Naive thymus-derived CD4-positive, alpha-beta T cell (primary cell): Measurements from ENCODE around the gene PXMP4. TPM values are rescaled to one million over a fixed set of nuclear protein-coding genes. Genes with fewer than 3 reads are reported as not detected.

Experiments used
- ATAC-seq: fragments of 150-1000 bp; cut with Tn5 transposase; 2 replicates; pipeline ENCODE4 v1.10.0; 2021; ENCODE audit warnings: mild to moderate bottlenecking, moderate library complexity
- CTCF ChIA-PET: fragments of 350-600 bp; sonication (Branson Sonifier 250); formaldehyde crosslinking; loops from one replicate; lab custom pipeline; 2021; ENCODE audit warnings: antibody characterized with exemption; lab: Charles Lee
- POLR2A ChIA-PET: fragments of 350-600 bp; sonication (Branson Sonifier 250); formaldehyde crosslinking; loops from one replicate; lab custom pipeline; 2021; ENCODE audit warnings: antibody characterized with exemption, inconsistent platforms; lab: Charles Lee
- DNase-seq, 9 donors: peaks; one replicate each; pipeline versions ENCODE4 v3.0.0 to v3.0.0-alpha.2; 2020 to 2022; ENCODE audit warnings: mixed read lengths in 1 of 9
- H3K27ac ChIP-seq: one replicate; pipeline ENCODE4 v1.7.0; 2013; ENCODE audit warnings: mild to moderate bottlenecking, low read depth, low read length, moderate library complexity
- H3K27me3 ChIP-seq, 2 donors: one replicate each; pipeline ENCODE4 v1.7.0; 2013; ENCODE audit warnings: low read length in 2 of 2, mild to moderate bottlenecking in 2 of 2, moderate library complexity in 2 of 2; ENCODE audit not compliant: control insufficient read depth in 2 of 2, insufficient read depth in 2 of 2
- H3K36me3 ChIP-seq, 3 experiments: 1 replicate in 2 of 3; 2 replicates in 1 of 3; pipeline ENCODE4 v1.7.0; 2013; ENCODE audit warnings: low read length in 3 of 3, mild to moderate bottlenecking in 3 of 3, moderate library complexity in 1 of 3; ENCODE audit not compliant: insufficient read depth in 3 of 3, control insufficient read depth in 2 of 3
- H3K4me1 ChIP-seq, 2 donors: one replicate each; pipeline ENCODE4 v1.7.0; 2013; ENCODE audit warnings: low read length in 2 of 2, mild to moderate bottlenecking in 2 of 2, moderate library complexity in 1 of 2; ENCODE audit not compliant: control insufficient read depth in 2 of 2, insufficient read depth in 2 of 2
- H3K4me3 ChIP-seq: 2 replicates; pipeline ENCODE4 v1.7.0; 2013; ENCODE audit warnings: mild to moderate bottlenecking, low read length
- H3K9me3 ChIP-seq, 3 experiments: 1 replicate in 2 of 3; 2 replicates in 1 of 3; pipeline ENCODE4 v1.7.0; 2013; ENCODE audit warnings: low read length in 3 of 3; ENCODE audit not compliant: control insufficient read depth in 2 of 3
- H3K27ac Mint-ChIP-seq, 9 donors: one replicate each; pipeline ENCODE4 v1.8.0; 2020 to 2022; ENCODE audit warnings: mixed read lengths in 9 of 9, mild to moderate bottlenecking in 8 of 9, moderate library complexity in 5 of 9, inconsistent platforms in 2 of 9
- H3K27me3 Mint-ChIP-seq, 5 donors: one replicate each; pipeline ENCODE4 v1.8.0; 2021 to 2022; ENCODE audit warnings: mixed read lengths in 5 of 5, mild to moderate bottlenecking in 1 of 5
- H3K36me3 Mint-ChIP-seq, 5 donors: one replicate each; pipeline ENCODE4 v1.8.0; 2020 to 2022; ENCODE audit warnings: mixed read lengths in 5 of 5, mild to moderate bottlenecking in 3 of 5, inconsistent platforms in 1 of 5
- H3K4me1 Mint-ChIP-seq, 7 donors: one replicate each; pipeline ENCODE4 v1.8.0; 2020 to 2022; ENCODE audit warnings: mixed read lengths in 7 of 7, mild to moderate bottlenecking in 3 of 7, inconsistent platforms in 1 of 7
- H3K4me3 Mint-ChIP-seq, 10 donors: one replicate each; pipeline ENCODE4 v1.8.0; 2020 to 2022; ENCODE audit warnings: mild to moderate bottlenecking in 10 of 10, mixed read lengths in 10 of 10, moderate library complexity in 6 of 10, inconsistent platforms in 2 of 10
- H3K9me3 Mint-ChIP-seq, 11 donors: one replicate each; pipeline ENCODE4 v1.8.0; 2020 to 2022; ENCODE audit warnings: mixed read lengths in 11 of 11, mild to moderate bottlenecking in 4 of 11, inconsistent platforms in 1 of 11, moderate library complexity in 1 of 11
- intact Hi-C, 2 donors: fragments of 100-400 bp; cut with micrococcal nuclease; formaldehyde crosslinking; loops; one replicate each; pipeline ENCODE4 v1.15.1; 2023
- polyA plus RNA-seq, 2 donors: library from polyadenylated mRNA; unstranded; fragments of 300-500 nt; fragmentation: Illumina TruSeq; gene quantifications; one replicate each; pipeline ENCODE4 v1.2.3, GENCODE V29; 2021
- total RNA-seq, 6 experiments: library from RNA in 5 of 6; stranded (reverse) in 5 of 6; gene quantifications; 1 replicate in 5 of 6; 2 replicates in 1 of 6; pipeline ENCODE4 v1.2.3 and lab custom pipeline; 2021 to 2026

Gene PXMP4
- total and polyA plus RNA-seq, 7 experiments from 2014 or later = 4.5 to 18.7 (median 10.1) TPM

DNA sequence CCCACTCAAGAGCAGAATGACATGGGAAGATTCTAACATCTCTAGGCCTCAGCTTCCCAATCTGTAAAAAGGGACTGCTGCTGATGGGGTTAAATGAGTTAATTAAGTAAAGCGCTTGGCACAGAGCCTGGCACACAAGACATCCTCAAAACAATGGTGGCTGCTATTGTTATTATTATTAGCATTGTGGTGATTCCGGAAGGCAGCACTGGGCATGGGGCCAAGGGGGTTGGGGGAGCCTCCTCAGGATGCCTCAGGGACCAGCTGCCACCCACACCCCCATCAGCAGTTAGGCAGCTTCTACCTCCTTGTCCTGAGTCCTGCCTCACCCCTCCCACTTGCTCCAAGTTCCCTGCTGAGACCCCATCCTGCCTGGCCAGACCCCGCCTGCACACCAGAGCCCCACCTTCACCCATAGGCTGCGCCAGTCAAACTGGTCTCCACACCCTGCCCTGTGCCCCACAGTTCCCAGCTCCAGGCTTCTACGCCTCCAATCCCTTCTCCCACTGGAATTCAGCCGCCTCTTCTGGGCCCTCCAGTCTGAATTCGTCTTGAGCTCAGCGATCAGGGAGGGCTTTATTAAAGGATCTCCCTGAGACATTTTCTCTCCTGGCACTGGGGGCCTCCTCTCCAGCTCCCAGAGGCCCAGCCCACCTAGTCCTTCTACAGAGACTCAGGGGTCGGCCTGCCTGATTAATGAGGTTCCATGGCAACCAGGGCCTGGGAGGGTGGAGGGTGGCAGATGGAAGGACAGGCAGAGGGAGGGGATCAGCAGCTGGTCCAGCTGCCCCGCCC, 35.4 kb downstream of the PXMP4 start:
- no peak for DNase-seq
- ATAC-seq = no peak
- intact Hi-C loops = loop anchor here in 1 of 2 donors (1.0 kb wide), 2 partner anchors 10 to 309 kb away; partner anchors contain the start of genes NECAB3 and RALY
- no peaks in the 10 kb centered on the region for H3K9me3 Mint-ChIP-seq
- Histone ChIP-seq H3K27me3 (no peaks in the 10 kb centered on the region), H3K36me3 (no peaks in the 10 kb centered on the region), H3K27ac (no peak overlapping the region), H3K4me3 (no peak overlapping the region), H3K4me1 (peaks cover 9 to 29% of the 10 kb centered on the region in 2 donors), H3K9me3 (no peaks in the 10 kb centered on the region)
- peaks cover 0 to 8% (median 0%) of the 10 kb centered on the region in 5 donors for H3K36me3 Mint-ChIP-seq
- peak overlapping the region in 2 of 9 donors; percentile 51 to 88 for H3K27ac Mint-ChIP-seq
- H3K4me3 Mint-ChIP-seq = peak overlapping the region in 9 of 10 donors; percentile 26 to 95 (median 60)
- ChIA-PET POLR2A (interaction anchor here (0.7 to 1.9 kb wide), 6 partner anchors 17 to 591 kb away, joined by 3 to 9 read pairs (median 4); partner anchors contain the start of genes ACTL10 and PXMP4), CTCF (interaction anchor here (0.6 to 1.0 kb wide), 3 partner anchors 14 to 33 kb away, joined by 3 to 4 read pairs (median 3); no protein-coding TSS in a partner anchor)
- H3K4me1 Mint-ChIP-seq = peaks cover 7 to 79% (median 40%) of the 10 kb centered on the region in 7 donors
- H3K27me3 Mint-ChIP-seq = no peaks in the 10 kb centered on the region

DNA sequence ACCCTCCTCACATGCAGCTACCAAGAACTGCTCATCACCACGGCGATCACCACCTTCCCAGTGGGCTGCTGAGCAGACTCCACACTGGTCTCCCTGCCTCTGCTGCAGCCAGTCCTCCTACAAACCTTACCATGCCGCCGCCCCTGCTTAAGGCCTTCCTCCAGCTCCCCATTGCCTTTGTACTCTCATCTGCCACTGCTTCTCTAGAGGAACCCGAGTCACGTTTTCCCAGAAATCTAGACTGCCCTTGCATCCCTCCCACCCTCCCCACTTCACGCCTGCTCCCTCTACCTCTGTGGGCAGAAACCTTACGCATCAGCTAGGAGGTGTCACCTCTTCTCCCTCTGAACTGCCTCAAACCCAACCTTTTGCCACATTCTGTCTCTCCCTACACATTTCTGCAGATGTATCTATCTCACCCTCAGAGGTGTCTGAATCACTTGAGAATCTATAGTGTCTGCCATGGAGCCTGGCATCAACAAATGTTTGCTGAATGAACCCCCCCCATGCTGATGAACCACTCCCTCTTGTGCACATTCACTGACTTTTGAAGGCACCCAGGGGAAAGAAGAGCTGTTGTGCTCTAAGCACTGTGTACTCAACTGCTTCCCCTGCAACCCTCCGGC, 38.3 kb downstream of the PXMP4 start:
- Mint-ChIP-seq H3K27ac (peak overlapping the region in 3 of 9 donors; percentile 28 to 87 (median 56)), H3K9me3 (no peaks in the 10 kb centered on the region), H3K4me1 (peaks cover 26 to 77% (median 45%) of the 10 kb centered on the region in 7 donors), H3K27me3 (no peaks in the 10 kb centered on the region), H3K36me3 (peaks cover 0 to 24% (median 0%) of the 10 kb centered on the region in 5 donors), H3K4me3 (peak overlapping the region in 2 of 10 donors; percentile 53 to 72)
- Histone ChIP-seq H3K9me3 (no peaks in the 10 kb centered on the region), H3K27me3 (no peaks in the 10 kb centered on the region), H3K4me3 (no peak overlapping the region), H3K36me3 (no peaks in the 10 kb centered on the region), H3K27ac (no peak overlapping the region), H3K4me1 (peaks cover 16 to 38% of the 10 kb centered on the region in 2 donors)
- CTCF ChIA-PET = interaction anchor here (0.5 to 5.7 kb wide), 3 partner anchors 11 to 413 kb away, joined by 3 to 33 read pairs (median 3); partner anchors contain the start of gene ACTL10
- POLR2A ChIA-PET = interaction anchor here (0.6 to 6.8 kb wide), 3 partner anchors 8 to 195 kb away, joined by 4 to 75 read pairs (median 19); partner anchors contain the start of gene ACTL10
- DNase-seq = no peak
- ATAC-seq = no peak
- intact Hi-C loops = no loop called here

DNA sequence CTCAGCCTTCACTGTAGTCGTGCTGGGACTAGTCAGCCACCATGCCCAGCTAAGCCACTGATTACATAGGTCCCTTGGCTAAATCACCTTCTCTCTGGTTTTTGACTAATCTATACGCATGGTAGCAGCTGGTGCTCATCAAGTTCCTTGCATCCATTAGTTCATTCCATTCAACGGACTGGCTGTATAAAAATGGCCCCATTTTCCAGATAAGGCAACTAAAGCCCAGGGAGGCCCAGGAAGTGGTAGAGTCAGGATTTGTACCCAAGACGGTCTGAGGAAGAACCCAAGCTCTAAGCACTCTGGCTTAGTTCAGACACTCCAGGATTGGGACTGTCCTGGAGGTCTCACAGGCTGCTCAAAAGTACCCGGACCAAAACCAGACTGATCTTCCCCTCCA, 38.8 kb downstream of the PXMP4 start:
- no peak overlapping the region for H3K27ac ChIP-seq
- Mint-ChIP-seq H3K4me1 (peaks cover 28 to 76% (median 41%) of the 10 kb centered on the region in 7 donors), H3K4me3 (peak overlapping the region in 1 of 10 donors; percentile 72), H3K9me3 (no peaks in the 10 kb centered on the region), H3K36me3 (peaks cover 0 to 24% (median 0%) of the 10 kb centered on the region in 5 donors), H3K27me3 (no peaks in the 10 kb centered on the region), H3K27ac (peak overlapping the region in 2 of 9 donors; percentile 56 to 87)
- H3K9me3 ChIP-seq = no peaks in the 10 kb centered on the region
- ATAC-seq (no peak), DNase-seq (no peak)
- H3K36me3 ChIP-seq = no peaks in the 10 kb centered on the region
- POLR2A ChIA-PET = interaction anchor here (0.9 to 6.8 kb wide), 3 partner anchors 9 to 33 kb away, joined by 3 to 75 read pairs (median 19); partner anchors contain the start of gene ACTL10
- H3K27me3 ChIP-seq = no peaks in the 10 kb centered on the region
- intact Hi-C loops = no loop called here
- CTCF ChIA-PET = interaction anchor here (0.5 to 5.7 kb wide), 4 partner anchors 10 to 414 kb away, joined by 3 to 33 read pairs (median 3); partner anchors contain the start of gene ACTL10
- peaks cover 13 to 35% of the 10 kb centered on the region in 2 donors for H3K4me1 ChIP-seq
- no peak overlapping the region for H3K4me3 ChIP-seq

DNA sequence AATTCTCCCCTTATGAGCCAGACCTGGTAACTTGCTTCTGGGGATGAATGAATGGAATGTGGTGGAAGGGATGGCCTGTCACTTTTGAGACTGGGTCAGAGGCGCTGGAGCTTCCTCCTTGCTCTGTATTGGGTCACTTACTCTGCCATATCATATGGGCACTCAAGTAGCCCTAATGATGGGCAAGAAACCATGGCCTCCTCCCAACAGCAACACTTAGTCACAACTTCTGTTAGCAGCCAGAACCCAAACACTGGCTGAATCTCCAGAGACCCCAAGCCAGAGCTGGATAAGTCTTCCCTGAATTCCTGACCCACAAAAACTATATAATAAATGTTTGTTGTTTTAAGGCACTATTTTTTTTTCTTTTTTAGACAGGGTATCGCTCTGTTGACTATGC, 39.4 kb downstream of the PXMP4 start:
- Histone ChIP-seq H3K9me3 (no peaks in the 10 kb centered on the region), H3K27me3 (no peaks in the 10 kb centered on the region), H3K4me3 (no peak overlapping the region), H3K27ac (no peak overlapping the region), H3K36me3 (no peaks in the 10 kb centered on the region), H3K4me1 (peaks cover 13 to 34% of the 10 kb centered on the region in 2 donors)
- DNase-seq (no peak), ATAC-seq (no peak)
- intact Hi-C loops = no loop called here
- CTCF ChIA-PET = interaction anchor here (0.5 to 5.7 kb wide), 3 partner anchors 13 to 134 kb away, joined by 3 to 33 read pairs (median 7); partner anchors contain the start of gene ACTL10
- Mint-ChIP-seq H3K27ac (peak overlapping the region in 2 of 9 donors; percentile 29 to 87), H3K4me3 (peak overlapping the region in 3 of 10 donors; percentile 38 to 49 (median 44)), H3K9me3 (no peaks in the 10 kb centered on the region), H3K36me3 (peaks cover 0 to 24% (median 0%) of the 10 kb centered on the region in 5 donors), H3K27me3 (no peaks in the 10 kb centered on the region), H3K4me1 (peaks cover 28 to 80% (median 41%) of the 10 kb centered on the region in 7 donors)
- POLR2A ChIA-PET = interaction anchor here (0.9 to 6.8 kb wide), 3 partner anchors 9 to 33 kb away, joined by 3 to 75 read pairs (median 19); partner anchors contain the start of gene ACTL10

DNA sequence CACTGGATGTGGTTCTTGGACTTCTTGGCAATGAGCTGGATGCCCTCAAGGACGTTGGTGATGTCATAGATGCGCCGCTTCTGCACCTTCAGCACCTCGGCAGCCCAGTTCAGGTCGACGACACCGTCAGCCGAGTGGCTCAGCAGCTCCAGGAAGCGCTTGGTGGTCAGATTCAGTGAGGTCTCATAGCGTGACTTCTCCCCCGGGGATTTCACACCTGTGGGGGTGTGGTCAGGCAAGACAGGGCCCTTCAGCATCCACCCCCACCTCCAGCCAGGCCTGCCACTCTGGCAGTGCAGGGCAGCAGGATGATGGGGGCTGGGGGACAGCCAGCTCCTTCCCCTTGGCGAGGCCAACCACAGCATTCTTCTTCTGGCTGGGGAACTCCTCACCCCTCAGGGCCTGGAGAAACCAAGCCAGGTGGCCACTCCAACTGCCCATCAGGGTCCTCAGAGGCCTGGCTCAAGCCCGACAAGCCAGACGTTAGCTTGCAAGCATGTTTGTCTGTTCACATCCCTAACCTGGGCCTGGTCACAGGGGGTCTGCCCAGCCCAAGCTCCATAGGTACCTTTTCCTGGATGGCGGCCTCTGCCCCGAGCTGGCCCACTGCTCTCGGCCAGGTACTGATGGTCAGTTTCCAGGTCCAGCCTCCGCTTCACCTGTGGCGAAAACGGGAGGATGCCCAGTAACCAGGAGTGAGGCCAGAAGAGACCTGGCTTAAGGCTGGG, 40.2 kb downstream of the PXMP4 start:
- CTCF ChIA-PET = interaction anchor here (0.6 to 5.7 kb wide), 5 partner anchors 9 to 63 kb away, joined by 3 to 33 read pairs (median 3); partner anchors contain the start of genes ACTL10, PXMP4 and ZNF341
- no peaks in the 10 kb centered on the region for H3K9me3 Mint-ChIP-seq
- no peaks in the 10 kb centered on the region for H3K27me3 ChIP-seq
- POLR2A ChIA-PET = interaction anchor here (0.6 to 6.8 kb wide), 7 partner anchors 8 to 52 kb away, joined by 3 to 75 read pairs (median 11); partner anchors contain the start of genes ACTL10, PXMP4 and ZNF341
- no peak overlapping the region for H3K4me3 ChIP-seq
- H3K36me3 Mint-ChIP-seq = peaks cover 0 to 27% (median 0%) of the 10 kb centered on the region in 5 donors
- DNase-seq = no peak
- H3K27me3 Mint-ChIP-seq = no peaks in the 10 kb centered on the region
- H3K27ac Mint-ChIP-seq = peak overlapping the region in 8 of 9 donors; percentile 28 to 92 (median 81)
- peak; percentile 59 for ATAC-seq
- H3K4me1 ChIP-seq = peaks cover 13 to 33% of the 10 kb centered on the region in 2 donors
- H3K4me3 Mint-ChIP-seq = peak overlapping the region in 9 of 10 donors; percentile 29 to 87 (median 72)
- intact Hi-C loops = loop anchor here in 1 of 2 donors (2.0 kb wide), 1 partner anchor 53 kb away; no protein-coding TSS in a partner anchor
- H3K9me3 ChIP-seq = no peaks in the 10 kb centered on the region
- no peaks in the 10 kb centered on the region for H3K36me3 ChIP-seq
- H3K27ac ChIP-seq = no peak overlapping the region
- H3K4me1 Mint-ChIP-seq = peaks cover 29 to 85% (median 44%) of the 10 kb centered on the region in 7 donors
